ENCODE results near the gene ZNF687. TPM values are rescaled to one million over a fixed set of nuclear protein-coding genes. Genes with fewer than 3 reads are reported as not detected.

The ZNF687 gene
- total RNA-seq, 1 donor from 2014 or later = 27.9 TPM

- H3K4me3 ChIP-seq (ENCODE audit: low read depth, low read length) = no peak overlapping the region
- no peak for DNase-seq (ENCODE audit: low read depth)
- TF ChIP-seq CTCF (IDR thresholded peaks at IDR 0.05; ENCODE audit: insufficient read depth, low read length, poor library complexity, severe bottlenecking) = no peak
- H3K27me3 ChIP-seq (ENCODE audit: control insufficient read depth, insufficient read depth, low read length) = no peaks in the 10 kb centered on the region
- peaks cover 2% of the 10 kb centered on the region for H3K36me3 ChIP-seq (ENCODE audit: control insufficient read depth, insufficient read depth, low read length)
These were observed 4.7 kb downstream of the ZNF687 start for GRCh38 chr1:151286619-151287340.

GRCh38 chr1:151287341-151287699, 5.2 kb downstream of the ZNF687 start:
- Histone ChIP-seq H3K27me3 (ENCODE audit: control insufficient read depth, insufficient read depth, low read length) (no peaks in the 10 kb centered on the region), H3K4me3 (ENCODE audit: low read depth, low read length) (no peak overlapping the region), H3K36me3 (ENCODE audit: control insufficient read depth, insufficient read depth, low read length) (peaks cover 2% of the 10 kb centered on the region)
- no peak for DNase-seq (ENCODE audit: low read depth)
- TF ChIP-seq CTCF (IDR thresholded peaks at IDR 0.05; ENCODE audit: insufficient read depth, low read length, poor library complexity, severe bottlenecking) = no peak

- H3K4me3 ChIP-seq (ENCODE audit: low read depth, low read length) = no peak overlapping the region
- DNase-seq (ENCODE audit: low read depth) = no peak
- no peaks in the 10 kb centered on the region for H3K27me3 ChIP-seq (ENCODE audit: control insufficient read depth, insufficient read depth, low read length)
- no peak for TF ChIP-seq CTCF (IDR thresholded peaks at IDR 0.05; ENCODE audit: insufficient read depth, low read length, poor library complexity, severe bottlenecking)
- H3K36me3 ChIP-seq (ENCODE audit: control insufficient read depth, insufficient read depth, low read length) = peaks cover 2% of the 10 kb centered on the region
These were observed 5.8 kb downstream of the ZNF687 start for GRCh38 chr1:151287767-151288500.

- DNase-seq (ENCODE audit: low read depth) = no peak
- no peak overlapping the region for H3K4me3 ChIP-seq (ENCODE audit: low read depth, low read length)
- no peaks in the 10 kb centered on the region for H3K27me3 ChIP-seq (ENCODE audit: control insufficient read depth, insufficient read depth, low read length)
- TF ChIP-seq CTCF (IDR thresholded peaks at IDR 0.05; ENCODE audit: insufficient read depth, low read length, poor library complexity, severe bottlenecking) = no peak
- H3K36me3 ChIP-seq (ENCODE audit: control insufficient read depth, insufficient read depth, low read length) = peaks cover 2% of the 10 kb centered on the region
These were observed 6.4 kb downstream of the ZNF687 start for GRCh38 chr1:151288502-151288901.

- no peak for DNase-seq (ENCODE audit: low read depth)
- Histone ChIP-seq H3K36me3 (ENCODE audit: control insufficient read depth, insufficient read depth, low read length) (peaks cover 4% of the 10 kb centered on the region), H3K27me3 (ENCODE audit: control insufficient read depth, insufficient read depth, low read length) (no peaks in the 10 kb centered on the region), H3K4me3 (ENCODE audit: low read depth, low read length) (no peak overlapping the region)
- no peak for TF ChIP-seq CTCF (IDR thresholded peaks at IDR 0.05; ENCODE audit: insufficient read depth, low read length, poor library complexity, severe bottlenecking)
These were observed 7.2 kb downstream of the ZNF687 start for GRCh38 chr1:151289080-151289935.
